ENCODE measurements around the gene BLOC1S5. TPM values are rescaled to one million over a fixed set of nuclear protein-coding genes. Genes with fewer than 3 reads are reported as not detected.

Gene BLOC1S5
- 11.9 and 15.5 TPM in 2 replicates for total RNA-seq

GRCh38 chr6:8063761-8064637, at the start of gene BLOC1S5:
Gene BLOC1S5, minus strand, starts transcription at chr6:8064389. Its CDS starts 13 bp downstream, at chr6:8064376.

GRCh38 chr6:8102122-8102958, 38.2 kb upstream of the BLOC1S5 start, which contains the start of gene EEF1E1:
Gene EEF1E1, minus strand, starts transcription at chr6:8102548. Its CDS starts 27 bp downstream, at chr6:8102521.

Other genes with a start within 250 kb of the BLOC1S5 start
- 938 and 997 TPM in 2 replicates for gene TXNDC5, start 153.6 kb downstream of the BLOC1S5 start, total RNA-seq
- 28.9 and 31.3 TPM in 2 replicates for gene EEF1E1, start 38.2 kb upstream of the BLOC1S5 start, total RNA-seq